Epithelial cell of esophagus (primary cell): ENCODE results near the gene AP4E1.
A peak's percentile ranks its signal among the peaks of the same experiment; 100 is the strongest.
"Not testable (repeated sequence)": the region's sequence is repeated elsewhere in the genome, so short reads cannot be mapped to it uniquely, and the experiment has no call there.

Experiments
- DNase-seq: peaks from one replicate; pipeline ENCODE4 v3.0.0; 2010; ENCODE audit warnings: low read depth
- H3K4me3 ChIP-seq: 2 replicates; pipeline ENCODE4 v1.5.1; 2011; ENCODE audit warnings: mild to moderate bottlenecking, low read length, control low read depth
- TF ChIP-seq, protein P1 (sequence below): IDR thresholded peaks from 2 replicates; pipeline ENCODE4 v1.5.1; 2011; ENCODE audit warnings: low read depth, mild to moderate bottlenecking, low read length, control low read depth, inconsistent platforms; ENCODE audit not compliant: insufficient read depth; ENCODE audit errors: missing control alignments

The AP4E1 gene

DNA sequence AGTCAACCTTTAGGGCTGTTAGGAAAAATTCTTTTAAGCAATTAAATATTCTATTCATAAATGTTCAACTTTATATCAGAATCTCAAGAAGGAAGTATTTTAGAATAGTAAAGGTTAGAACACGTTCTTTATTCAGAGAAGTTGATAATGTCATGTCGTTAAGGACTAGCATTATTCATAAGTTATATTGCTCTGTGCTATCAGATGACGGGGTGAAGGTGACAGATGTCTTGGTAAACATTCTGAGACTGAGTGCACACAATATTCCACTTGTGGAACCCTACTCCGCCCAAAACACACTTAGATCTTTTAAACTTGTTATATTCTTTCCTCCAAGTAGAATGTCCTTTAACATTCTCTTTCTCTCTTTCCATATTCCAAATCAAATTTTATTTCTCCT, 7.9 kb downstream of the AP4E1 start:
- DNase-seq: no peak

DNA sequence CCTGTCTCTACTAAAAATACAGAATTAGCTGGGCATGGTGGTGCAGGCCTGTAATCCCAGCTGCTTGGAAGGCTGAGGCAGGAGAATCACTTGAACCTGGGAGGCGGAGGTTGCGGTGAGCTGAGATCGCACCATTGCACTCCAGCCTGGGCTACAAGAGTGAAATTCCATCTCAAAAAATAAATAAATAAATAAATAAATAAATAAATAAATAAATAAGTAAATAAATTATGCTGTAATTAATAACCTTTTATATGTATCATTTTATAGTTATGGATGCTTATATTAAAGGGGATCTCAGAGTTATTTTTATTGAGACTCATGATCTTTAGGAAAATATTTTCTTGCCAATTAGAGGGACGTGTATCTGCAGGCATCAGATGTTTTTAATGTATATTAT, 10.9 kb downstream of the AP4E1 start:
- DNase-seq, H3K4me3 ChIP-seq: not testable (repeated sequence)

More for the DNA sequence above, 7.9 kb downstream of the AP4E1 start:
- TF ChIP-seq, protein P1, sequence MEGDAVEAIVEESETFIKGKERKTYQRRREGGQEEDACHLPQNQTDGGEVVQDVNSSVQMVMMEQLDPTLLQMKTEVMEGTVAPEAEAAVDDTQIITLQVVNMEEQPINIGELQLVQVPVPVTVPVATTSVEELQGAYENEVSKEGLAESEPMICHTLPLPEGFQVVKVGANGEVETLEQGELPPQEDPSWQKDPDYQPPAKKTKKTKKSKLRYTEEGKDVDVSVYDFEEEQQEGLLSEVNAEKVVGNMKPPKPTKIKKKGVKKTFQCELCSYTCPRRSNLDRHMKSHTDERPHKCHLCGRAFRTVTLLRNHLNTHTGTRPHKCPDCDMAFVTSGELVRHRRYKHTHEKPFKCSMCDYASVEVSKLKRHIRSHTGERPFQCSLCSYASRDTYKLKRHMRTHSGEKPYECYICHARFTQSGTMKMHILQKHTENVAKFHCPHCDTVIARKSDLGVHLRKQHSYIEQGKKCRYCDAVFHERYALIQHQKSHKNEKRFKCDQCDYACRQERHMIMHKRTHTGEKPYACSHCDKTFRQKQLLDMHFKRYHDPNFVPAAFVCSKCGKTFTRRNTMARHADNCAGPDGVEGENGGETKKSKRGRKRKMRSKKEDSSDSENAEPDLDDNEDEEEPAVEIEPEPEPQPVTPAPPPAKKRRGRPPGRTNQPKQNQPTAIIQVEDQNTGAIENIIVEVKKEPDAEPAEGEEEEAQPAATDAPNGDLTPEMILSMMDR: no peak
- no peak overlapping the region for H3K4me3 ChIP-seq

DNA sequence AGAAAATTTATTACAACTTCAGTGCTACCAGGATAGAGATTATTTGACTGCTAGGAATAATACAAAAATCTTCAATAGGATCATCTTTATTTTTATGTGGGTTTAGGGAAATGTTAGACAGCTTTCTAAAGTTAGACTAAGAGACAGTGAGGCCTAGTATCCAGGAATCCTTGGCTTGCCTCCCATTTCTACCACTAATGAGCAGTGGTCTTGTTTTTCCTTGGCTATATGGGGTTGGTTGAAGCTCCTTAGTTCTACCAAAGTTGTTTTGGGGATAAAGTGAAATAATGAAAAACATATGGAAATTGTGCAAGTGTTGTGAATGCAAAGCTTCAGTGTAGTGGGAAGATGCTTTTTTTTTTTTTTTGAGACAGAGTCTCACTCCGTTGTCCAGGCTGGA, 16.8 kb downstream of the AP4E1 start:
- TF ChIP-seq, protein P1: no peak

DNA sequence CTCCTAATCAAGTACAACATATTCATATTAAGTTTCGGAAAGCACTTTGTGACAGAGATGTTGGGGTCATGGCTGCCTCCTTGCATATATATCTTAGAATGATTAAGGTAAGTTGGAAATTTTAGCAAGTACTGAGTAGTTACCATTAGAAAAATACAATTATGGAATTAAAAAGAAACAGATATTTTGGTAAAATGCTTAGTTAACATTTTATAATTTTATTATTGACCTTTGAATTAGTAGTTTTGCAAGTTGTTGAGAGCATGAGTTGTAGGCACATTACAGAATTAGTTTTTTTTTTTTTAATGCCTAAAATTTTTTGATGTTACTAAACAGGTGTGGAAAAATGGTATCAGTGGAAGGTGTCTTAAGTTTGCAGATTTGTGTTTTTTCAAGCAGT, 20.6 kb downstream of the AP4E1 start:
- TF ChIP-seq, protein P1: no peak
- DNase-seq: no peak
- H3K4me3 ChIP-seq: no peak overlapping the region

More for the DNA sequence above, 16.8 kb downstream of the AP4E1 start:
- no peak for DNase-seq
- H3K4me3 ChIP-seq: no peak overlapping the region

DNA sequence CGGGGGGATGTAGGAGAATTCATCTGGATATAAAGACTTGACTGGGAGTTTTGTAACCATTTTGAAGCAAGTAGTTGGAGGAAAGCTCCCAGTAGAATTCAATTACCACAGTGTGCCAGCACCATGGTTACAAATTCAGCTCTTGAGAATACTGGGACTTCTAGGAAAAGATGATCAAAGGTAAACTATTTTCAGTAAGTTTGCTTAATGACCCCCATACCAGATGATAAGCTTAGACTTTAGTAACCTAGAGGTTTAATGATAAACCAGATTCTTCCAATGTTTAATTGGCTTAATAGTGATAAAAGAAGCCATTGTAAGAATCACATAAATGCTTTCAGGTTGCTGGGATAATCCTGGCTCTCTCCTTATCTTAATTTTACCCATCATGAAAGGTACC, 22.3 kb downstream of the AP4E1 start:
- TF ChIP-seq, protein P1: no peak
- H3K4me3 ChIP-seq: no peak overlapping the region
- no peak for DNase-seq

DNA sequence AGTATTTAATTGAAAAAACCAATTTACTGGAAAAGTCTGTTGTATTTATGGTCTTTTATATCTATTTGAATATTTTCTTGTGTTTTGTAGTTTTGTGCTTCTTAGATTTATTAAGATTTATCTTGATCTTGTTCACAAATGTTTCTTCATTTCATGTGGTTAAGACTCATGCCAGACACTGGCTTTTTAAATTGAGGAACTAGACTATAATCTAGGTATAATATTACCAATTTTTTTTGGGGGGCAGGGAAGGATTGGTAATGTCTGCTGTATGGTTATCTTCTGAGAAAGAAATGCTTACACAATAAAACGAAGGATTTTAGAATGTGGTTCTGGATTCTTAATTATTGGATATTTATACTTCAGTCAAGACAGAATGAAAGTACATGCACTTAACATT, 24.9 kb downstream of the AP4E1 start:
- DNase-seq: no peak
- TF ChIP-seq, protein P1: no peak
- H3K4me3 ChIP-seq: no peak overlapping the region

DNA sequence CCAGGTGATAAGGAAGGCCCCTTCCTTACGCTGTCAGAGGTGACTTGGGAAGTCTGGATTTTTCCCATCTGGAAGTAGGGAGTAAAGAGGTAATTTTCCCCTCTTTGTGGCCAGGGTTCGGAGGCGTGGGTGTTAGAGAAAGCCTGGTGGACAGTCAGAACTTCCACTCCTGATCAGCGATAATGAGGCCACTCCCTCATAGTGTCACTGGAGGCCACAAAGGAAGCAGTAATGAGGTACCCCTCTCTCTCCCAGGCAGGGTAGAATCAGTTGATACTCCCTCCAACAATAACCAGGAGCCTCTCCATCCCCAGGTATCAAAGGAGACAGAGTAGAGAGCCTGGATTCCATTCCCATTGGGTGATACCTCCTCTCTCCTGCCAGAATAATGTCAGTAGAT, 30.0 kb downstream of the AP4E1 start:
- TF ChIP-seq, protein P1: no peak
- DNase-seq: no peak
- H3K4me3 ChIP-seq: no peak overlapping the region

DNA sequence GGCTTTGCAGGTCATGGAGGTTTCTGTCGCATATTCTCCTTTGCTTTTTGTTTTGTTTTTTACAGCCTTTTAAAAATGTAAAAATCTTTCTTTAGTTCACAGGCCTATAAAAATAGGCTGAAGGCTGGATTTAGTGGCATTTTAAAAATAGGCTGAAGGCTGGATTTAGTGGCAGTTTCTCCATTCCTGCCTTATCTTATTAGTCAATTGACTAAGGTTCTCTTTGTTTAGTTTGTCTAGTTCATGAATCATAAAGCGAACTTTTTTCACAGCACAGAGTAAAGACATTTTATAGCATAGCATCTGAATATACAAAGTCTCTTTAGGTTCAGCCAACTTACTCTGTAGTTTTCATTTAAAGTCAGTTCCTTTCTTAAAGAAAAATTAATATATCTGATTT, 31.4 kb downstream of the AP4E1 start:
- no peak overlapping the region for H3K4me3 ChIP-seq
- DNase-seq: peak; percentile 4
- TF ChIP-seq, protein P1: no peak
